SH-SY5Y (cell line): ENCODE results near the gene ACTR3.

Experiments
- GATA2 ChIP-seq: IDR thresholded peaks from 2 replicates; pipeline ENCODE4 v1.6.1; 2011; ENCODE audit warnings: mild to moderate bottlenecking, low read depth, low read length
- GATA3 ChIP-seq: IDR thresholded peaks from 2 replicates; pipeline ENCODE4 v1.6.1; 2011; ENCODE audit warnings: low read depth, mild to moderate bottlenecking, low read length, moderate library complexity

ACTR3 gene

DNA sequence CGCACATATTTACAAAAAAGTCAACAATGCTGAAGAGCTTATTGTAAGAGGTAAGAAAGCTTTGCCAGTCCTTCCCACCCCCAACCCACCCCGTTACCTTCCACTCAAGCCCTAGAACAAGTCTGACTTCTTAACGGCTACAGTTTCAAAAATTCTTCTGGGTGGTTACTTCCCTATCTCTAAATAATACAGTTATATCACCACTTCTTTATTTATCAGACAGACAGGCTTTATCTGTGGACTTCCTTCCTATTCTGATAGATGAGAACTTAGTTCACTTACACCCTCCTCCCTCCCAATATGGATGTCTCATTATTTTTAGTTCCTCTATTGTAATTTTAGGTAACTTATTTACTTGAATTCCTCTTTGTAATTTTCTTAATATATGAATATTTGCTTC lies 26.7 kb upstream of the ACTR3 start:
- TF ChIP-seq GATA3, result no peak
- no peak for TF ChIP-seq GATA2

DNA sequence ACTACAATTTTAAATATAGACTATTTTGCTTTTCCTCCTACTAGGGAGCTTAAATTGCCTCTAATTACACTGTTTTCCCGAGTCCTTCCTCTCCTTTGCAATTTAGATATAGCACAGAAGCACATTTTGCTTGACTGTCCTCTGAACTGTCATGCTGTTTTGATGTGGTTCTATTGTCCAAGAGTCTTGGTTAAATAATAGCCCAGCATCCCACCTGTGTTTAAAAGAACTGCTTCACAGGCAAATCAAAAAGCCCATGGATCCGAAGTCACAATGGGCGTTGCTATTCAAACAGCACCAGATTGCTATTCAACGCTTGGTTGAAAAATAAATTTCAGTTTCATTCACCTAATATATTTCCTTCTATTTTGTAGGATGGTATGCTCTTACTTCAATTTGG lies 22.3 kb upstream of the ACTR3 start:
- TF ChIP-seq GATA2, result no peak
- TF ChIP-seq GATA3, result no peak

DNA sequence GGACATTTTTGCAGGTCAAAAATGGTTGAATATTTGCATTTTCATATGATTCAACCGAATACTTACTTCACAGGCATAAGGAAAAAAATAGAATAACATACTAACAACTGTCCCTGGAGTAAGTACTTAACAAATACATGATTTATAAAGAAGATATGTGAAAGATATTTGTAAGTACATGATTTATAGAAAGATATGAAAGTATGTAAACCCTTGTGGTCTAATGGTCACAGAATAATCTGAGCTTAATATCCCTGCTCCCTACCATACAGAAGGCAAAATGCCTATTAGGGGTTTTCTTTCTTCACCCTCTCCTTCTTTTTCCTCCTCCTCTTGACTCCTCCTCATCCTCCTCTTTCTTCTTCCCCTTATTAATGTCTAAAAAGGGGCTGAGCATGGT lies 20.6 kb upstream of the ACTR3 start:
- TF ChIP-seq GATA2, result no peak
- no peak for TF ChIP-seq GATA3

DNA sequence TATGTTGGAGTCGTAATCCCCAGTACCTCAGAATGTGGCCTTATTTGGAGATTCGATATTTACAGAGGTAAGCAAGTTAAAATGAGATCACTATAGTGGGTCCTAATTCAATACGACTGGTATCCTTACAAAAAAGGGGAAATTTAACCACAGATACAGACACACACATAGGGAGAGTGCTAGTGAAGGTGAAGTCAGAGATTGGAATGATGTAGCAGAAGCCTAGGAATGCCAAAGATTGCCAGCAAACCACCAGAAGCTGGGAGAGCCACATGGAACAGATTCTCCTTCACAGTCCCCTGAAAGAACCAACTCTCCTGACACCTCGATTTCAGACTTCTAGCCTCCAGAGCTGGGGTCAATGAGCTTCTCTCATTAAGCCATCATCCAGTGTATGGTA lies 17.7 kb upstream of the ACTR3 start:
- TF ChIP-seq GATA2 (no peak), GATA3 (no peak)

DNA sequence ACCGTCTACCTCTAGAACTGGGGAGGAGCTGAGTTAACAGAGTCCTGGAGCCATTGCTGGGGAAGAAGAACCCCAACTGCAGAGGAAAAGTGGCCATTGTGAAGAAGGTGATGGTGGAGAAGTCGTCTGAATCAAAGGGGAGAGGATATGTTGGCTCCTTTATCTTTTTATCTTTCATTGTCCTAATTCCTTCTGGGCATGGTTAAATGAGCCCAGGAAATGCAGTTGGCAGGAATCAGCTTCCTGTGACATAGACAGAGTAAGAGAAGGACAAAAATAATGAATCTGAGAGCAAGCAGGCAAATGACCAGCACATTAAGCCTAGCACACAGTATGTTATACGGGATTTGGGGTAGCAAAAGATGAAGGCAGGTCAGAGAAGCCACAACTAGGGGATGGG lies 16.0 kb upstream of the ACTR3 start:
- TF ChIP-seq GATA2, result no peak
- no peak for TF ChIP-seq GATA3

DNA sequence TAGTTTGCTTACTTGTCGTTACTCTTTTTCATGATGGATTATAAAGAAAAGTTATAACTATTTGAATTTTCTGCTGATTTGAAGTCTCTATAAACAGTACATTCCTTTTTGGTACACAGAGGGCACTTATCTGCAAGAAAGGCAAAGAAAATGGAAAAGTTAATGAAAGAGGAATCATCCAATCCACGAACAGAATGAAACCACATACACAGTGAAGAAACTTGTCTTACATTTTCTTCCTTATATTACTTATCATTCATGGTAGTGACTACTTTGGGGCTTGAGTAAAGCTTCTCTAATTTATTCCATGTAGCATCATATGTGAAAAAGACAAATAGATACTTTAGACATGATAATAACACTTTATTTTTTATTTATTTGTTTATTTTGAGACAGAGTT lies 14.8 kb upstream of the ACTR3 start:
- TF ChIP-seq GATA3 (no peak), GATA2 (no peak)

DNA sequence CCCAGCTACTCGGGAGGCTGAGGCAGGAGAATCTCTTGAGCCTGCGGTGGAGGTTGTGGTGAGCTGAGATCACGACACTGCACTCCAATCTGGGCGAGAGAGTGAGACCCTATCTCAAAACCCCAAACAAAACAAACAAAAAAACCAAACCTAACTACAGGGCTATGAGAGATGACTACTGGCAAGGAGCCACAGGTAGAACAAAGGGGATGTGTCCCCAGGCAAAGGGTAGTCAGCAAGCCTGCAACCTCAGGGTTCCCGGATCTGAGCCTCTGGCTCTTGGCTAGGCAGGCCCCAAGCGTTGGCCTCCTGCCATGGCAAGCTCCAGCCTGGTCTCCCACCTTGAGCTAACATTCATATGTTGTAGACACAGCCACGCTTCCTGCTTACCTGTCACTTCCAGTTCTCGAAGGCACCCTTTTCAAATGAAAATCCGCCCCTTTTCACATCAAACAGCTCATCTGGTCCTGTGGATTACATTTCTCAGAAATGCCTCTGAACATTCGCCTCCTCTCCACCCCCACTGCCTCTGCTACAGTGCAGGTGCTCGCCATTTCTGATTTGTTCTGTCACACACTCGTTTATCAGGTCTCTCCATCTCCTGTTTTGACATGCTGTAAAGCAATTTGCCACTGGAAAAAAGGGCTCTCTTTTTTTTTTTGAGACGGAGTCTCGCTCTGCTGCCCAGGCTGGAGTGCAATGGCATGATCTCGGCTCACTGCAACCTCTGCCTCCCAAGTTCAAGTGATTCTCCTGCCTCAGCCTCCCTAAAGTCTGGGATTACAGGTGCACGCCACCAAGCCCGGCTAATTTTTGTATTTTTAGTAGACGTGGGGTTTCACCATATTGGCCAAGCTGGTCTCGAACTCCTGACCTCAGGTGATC lies 13.1 kb upstream of the ACTR3 start:
- no peak for TF ChIP-seq GATA3
- 0 out of 2 replicates have a peak, but pooled peaks have one; percentile 46 for TF ChIP-seq GATA2

DNA sequence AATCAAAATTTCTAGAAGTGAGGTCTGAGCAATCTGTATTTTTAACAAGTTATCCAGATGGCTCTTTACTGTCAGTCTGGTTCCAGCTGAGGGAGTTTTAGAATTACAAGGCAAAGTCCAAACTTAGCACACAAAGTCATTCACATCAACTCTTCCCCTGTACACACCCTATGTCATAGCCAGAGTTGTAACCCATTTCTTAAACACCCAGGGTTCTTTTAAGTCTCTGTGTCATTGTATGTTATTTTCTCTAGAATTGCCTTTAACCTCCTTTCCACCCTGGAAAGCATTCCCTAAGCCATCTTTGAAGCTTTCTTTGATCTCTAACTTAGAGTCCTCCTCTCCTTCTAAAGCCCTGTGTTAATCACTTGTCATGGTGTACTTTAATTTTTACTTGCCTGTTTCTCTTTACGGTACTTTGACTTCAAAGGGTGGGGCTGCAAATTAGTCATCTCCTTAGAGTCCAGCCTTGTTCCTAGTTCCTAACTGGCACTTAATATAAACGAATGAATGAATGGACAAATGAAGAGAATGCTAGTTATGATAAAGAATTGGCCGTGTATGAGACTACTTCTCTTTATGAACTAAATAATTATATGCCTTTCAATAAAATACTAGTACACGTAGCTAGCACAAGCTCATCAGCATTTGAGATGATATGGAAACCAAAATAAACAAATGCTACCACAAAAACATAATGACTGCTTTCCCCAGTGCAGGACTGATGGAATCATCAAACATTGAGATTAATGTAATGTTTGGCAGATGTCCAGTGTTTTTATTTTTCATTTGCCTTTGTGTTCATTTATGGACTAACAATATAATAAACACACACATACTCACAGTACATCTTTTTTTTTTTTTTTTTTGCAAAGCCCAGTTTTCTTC lies 11.9 kb upstream of the ACTR3 start:
- TF ChIP-seq GATA3 (no peak), GATA2 (no peak)

DNA sequence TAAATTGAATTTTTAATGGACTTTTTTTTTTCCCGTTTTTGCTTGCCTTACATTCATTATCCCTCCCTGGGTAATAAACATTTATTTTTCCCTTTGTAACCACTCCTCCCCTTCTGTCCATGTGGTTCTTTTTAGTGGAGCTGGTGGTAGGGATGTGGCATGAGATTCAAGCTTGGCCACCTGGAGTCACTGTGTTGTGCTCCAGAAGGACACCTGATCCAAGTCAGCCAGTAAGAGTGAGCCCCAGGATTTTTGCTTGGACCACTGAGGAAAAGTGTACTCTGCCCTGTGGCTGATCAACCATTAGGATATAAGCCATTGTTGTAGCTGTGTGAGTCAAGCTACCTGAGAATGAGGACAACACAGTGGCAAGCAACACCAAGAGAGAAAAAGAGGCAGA lies 11.1 kb upstream of the ACTR3 start:
- TF ChIP-seq GATA2, result no peak
- TF ChIP-seq GATA3, result no peak

DNA sequence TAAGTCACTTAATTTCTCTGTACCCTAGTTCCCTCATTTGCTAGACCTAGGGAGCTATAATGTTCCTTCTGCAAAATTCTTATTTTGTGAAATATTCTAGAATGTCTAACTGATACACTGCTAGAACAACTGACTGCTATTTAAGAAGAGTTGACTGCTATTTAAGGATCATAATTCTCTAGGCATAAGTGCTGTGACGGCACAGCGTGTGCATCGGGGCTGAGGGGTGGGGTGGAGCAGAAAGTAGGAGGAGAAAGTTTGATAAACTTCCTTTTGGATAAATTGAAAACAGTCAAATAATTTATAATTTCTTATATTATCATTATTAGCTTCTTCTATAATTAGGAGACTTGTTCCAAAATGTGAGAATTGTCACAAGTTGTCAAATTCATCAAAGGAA lies 10.4 kb upstream of the ACTR3 start:
- no peak for TF ChIP-seq GATA2
- no peak for TF ChIP-seq GATA3

DNA sequence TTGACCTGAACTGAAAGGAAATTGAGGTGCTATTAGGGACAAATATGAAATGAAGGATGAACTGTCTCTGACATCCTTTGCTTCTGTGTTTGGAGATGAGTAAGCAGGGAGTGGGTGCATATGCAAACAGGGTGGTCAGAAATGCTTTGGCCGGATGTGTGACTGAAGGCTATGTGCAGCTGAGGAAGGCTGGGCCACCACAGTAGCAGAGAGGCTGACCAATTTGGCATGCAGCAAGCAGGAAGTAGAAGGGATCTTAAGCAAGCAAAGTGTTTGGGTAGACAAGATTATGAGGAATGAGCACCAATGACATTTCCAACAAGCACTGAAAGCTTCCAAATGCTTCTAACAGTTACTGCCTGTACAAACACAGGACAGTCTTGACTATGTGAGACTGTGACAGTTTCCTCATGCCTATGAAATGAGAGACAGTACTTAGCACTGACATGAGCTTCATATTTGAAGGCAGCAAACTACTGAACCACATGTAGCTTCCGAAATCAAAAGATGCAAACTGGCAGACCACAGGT lies 3.3 kb upstream of the ACTR3 start:
- TF ChIP-seq GATA2 (no peak), GATA3 (no peak)

DNA sequence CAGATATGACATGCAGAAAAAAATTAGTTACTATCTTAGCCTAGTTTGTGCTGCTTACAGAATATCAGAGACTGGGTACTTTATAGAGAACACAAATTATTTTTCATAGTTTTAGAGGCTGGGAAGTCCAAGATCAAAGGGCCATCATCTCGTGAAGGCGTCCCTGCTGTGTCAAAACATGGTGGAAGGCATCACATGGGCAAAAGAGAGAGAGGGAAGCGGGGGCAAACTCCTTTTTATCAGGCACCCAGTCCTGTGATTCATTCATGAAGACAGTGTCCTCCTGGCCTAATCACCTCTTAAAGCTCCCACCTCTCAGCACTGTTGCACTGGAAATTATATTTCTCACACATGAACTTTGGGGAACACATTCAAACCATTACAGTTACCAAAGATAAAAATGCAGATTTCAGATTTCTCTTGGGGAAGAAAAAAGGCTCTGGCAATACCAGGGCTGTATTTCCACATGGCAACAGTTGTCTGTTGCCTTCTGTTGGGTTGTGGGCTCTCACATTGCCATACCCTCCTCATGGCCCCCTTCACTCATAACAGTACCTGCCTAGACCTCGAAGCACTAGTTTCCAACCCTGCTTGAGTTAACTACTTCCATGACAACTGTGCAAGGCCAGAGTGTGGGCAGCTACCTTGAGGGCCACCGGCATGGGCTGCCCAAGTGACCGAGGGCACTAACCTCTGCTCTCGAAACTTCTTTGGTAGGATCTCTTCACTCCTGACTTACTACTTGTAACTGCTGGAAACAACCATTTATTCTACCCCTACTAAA lies 2.7 kb upstream of the ACTR3 start:
- TF ChIP-seq GATA2, result no peak
- no peak for TF ChIP-seq GATA3

DNA sequence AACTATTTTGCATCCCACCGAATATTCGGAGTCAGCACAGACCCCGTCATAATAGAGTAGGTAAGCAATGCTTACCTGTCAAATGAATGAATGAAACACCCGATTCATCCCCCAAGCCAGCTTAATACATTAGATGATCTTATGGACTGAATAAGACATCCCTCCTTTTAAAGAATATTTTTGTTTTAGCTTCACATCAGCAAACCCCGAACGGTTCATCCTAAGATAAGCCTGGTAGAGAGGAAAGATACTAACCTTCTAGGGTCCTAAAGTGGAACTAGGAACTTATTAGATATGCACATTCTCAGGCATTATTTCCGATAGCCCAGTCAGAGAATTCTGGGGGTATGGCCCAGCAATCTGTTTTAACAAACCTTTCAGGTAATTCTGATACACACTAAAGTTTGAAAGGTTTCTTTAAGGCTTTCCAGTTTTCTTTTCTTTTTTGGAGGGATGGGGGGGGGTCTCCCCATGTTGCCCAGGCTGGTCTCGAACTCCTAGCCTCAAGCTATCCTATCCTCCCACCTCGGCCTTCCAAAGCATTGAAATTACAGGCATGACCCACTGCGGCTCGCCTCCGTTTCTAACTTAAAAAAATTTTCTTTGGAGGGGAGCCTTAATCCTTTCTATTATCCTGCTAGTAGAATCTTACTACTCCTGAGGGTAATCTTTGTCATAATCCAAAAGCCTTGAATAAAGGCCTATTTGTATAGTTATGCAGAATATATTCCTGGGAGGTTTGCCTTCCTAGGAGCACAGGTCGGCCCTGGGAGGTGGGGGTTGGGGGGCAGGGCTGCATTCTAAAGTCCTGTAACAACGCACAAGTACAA lies 1.0 kb upstream of the ACTR3 start:
- TF ChIP-seq GATA3 (no peak), GATA2 (no peak)
